ENCODE measurements around the gene MYT1.

- TF ChIP-seq CTCF (conservative IDR thresholded peaks at IDR 0.05 in 1 of 2, IDR thresholded peaks at IDR 0.05 in 1 of 2; ENCODE audit: low read depth in 1 of 2, low read length in 2 of 2) (no peak), EZH2 (IDR thresholded peaks at IDR 0.05; ENCODE audit: low read length, missing control alignments) (no peak)
Measured at GRCh38 chr20:64164123-64164836, at the start of gene MYT1.
